GM21423 (cell line): ENCODE results near the gene CD244.
"Not testable (repeated sequence)": the region's sequence is repeated elsewhere in the genome, so short reads cannot be mapped to it uniquely, and the experiment has no call there.

Source experiments
- ATAC-seq: cut with Tn5 transposase; IDR thresholded peaks from one replicate; pipeline ENCODE4 v1.9.1; 2021; ENCODE audit warnings: mild to moderate bottlenecking, moderate library complexity; ENCODE audit not compliant: unreplicated experiment

CD244 gene

GRCh38 chr1:160880216-160880615 is 17.5 kb upstream of the CD244 start:
- no peak for ATAC-seq

- ATAC-seq: no peak
These were observed 16.4 kb upstream of the CD244 start for GRCh38 chr1:160879056-160879455.

GRCh38 chr1:160877221-160877620 is 14.5 kb upstream of the CD244 start:
- ATAC-seq: no peak

- no peak for ATAC-seq
These were observed 13.6 kb upstream of the CD244 start for GRCh38 chr1:160876311-160876710.

- ATAC-seq: not testable (repeated sequence)
These were observed 12.9 kb upstream of the CD244 start for GRCh38 chr1:160875591-160875990.

- ATAC-seq: no peak
These were observed 12.2 kb upstream of the CD244 start for GRCh38 chr1:160874935-160875334.

GRCh38 chr1:160868141-160868540 is 5.5 kb upstream of the CD244 start:
- ATAC-seq: no peak

GRCh38 chr1:160867651-160868050 is 5.0 kb upstream of the CD244 start:
- not testable (repeated sequence) for ATAC-seq

GRCh38 chr1:160866695-160867260 is 4.1 kb upstream of the CD244 start:
- no peak for ATAC-seq

GRCh38 chr1:160866001-160866694 is 3.5 kb upstream of the CD244 start:
- ATAC-seq: no peak

GRCh38 chr1:160865337-160865736 is 2.6 kb upstream of the CD244 start:
- no peak for ATAC-seq

- ATAC-seq: no peak
These were observed 1.5 kb upstream of the CD244 start for GRCh38 chr1:160864173-160864572.

GRCh38 chr1:160863774-160864131 is 1.1 kb upstream of the CD244 start:
- no peak for ATAC-seq

GRCh38 chr1:160863061-160863773 is 530 bp upstream of the CD244 start:
- ATAC-seq: no peak

GRCh38 chr1:160860840-160861505 is 1.7 kb downstream of the CD244 start:
- no peak for ATAC-seq

- no peak for ATAC-seq
These were observed 3.5 kb downstream of the CD244 start for GRCh38 chr1:160859166-160859565.

- ATAC-seq: no peak
These were observed 4.2 kb downstream of the CD244 start for GRCh38 chr1:160858507-160858906.

GRCh38 chr1:160858097-160858496 is 4.6 kb downstream of the CD244 start:
- no peak for ATAC-seq

GRCh38 chr1:160855181-160855981 is 7.3 kb downstream of the CD244 start:
- ATAC-seq: peak; percentile 85

GRCh38 chr1:160853754-160854153 is 8.9 kb downstream of the CD244 start:
- no peak for ATAC-seq

GRCh38 chr1:160853014-160853413 is 9.7 kb downstream of the CD244 start:
- ATAC-seq: no peak
